ENCODE data around the gene SMC4. TPM values are rescaled to one million over a fixed set of nuclear protein-coding genes. Genes with fewer than 3 reads are reported as not detected.
"Not testable (repeated sequence)": the region's sequence is repeated elsewhere in the genome, so short reads cannot be mapped to it uniquely, and the experiment has no call there.

Gene SMC4
- total and polyA plus RNA-seq, 11 donors = 14.0 to 27.3 (median 18.4) TPM

- Histone ChIP-seq H3K9me3 (peaks cover 0 to 7% (median 0%) of the 10 kb centered on the region in 12 donors), H3K27ac (no peak overlapping the region), H3K4me1 (peaks cover 0 to 19% (median 8%) of the 10 kb centered on the region in 12 donors), H3K4me3 (no peak overlapping the region), H3K27me3 (peaks cover 0 to 23% (median 8%) of the 10 kb centered on the region in 9 donors), H3K36me3 (no peaks in the 10 kb centered on the region)
- ATAC-seq (no peak), DNase-seq (no peak)
- WGBS, 4 donors = 85 to 94% (median 88%) methylated on average over 4 of the region's 4 CpGs
- intact Hi-C loops (cut with DNase I) = no loop called here
- TF ChIP-seq POLR2A (IDR thresholded peaks at IDR 0.05) = no peak
Observed at GRCh38 chr3:160451602-160452001, 52.2 kb downstream of the SMC4 start.

DNA sequence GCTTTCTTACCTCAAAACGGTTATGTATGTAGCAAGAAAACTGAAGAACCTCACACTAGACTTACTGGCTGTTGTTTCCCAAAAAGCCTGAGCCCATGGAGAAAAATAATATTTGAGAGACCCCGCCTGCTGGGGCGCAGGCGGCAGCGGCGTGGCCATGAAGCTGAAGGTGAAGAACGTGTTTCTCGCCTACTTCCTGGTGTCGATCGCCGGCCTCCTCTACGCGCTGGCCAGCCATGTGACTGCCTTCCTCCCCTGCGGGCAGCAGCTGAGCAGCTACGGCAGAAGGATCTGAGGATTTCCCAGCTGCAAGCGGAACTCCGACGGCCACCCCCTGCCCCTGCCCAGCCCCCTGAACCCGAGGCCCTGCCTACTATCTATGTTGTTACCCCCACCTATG is 52.8 kb downstream of the SMC4 start:
- ATAC-seq = not testable (repeated sequence)
- WGBS, 4 donors = 96 to 98% (median 97%) methylated on average over 13 to 19 of the region's 19 CpGs

DNA sequence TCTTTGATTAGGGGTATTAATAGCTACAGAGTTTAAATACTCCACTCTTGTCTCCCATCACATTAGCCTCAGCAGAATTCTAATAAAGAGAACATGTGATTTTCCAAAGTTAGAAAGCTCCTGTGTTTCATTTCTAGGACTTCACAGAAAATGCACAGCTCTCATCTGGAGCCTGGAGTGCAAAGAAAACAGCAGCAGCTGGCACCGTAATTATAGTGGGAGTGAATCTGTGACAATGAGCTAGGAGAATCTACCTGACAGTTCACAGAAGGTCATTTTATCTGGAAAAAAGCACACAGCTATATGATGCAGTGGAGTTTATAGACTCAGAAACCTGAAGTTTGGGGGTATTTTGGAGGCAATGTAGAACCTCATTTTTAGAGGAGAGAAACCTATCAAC is 55.5 kb downstream of the SMC4 start:
- intact Hi-C loops (cut with DNase I) = no loop called here
- no peak for ATAC-seq

More for the DNA sequence above, 52.8 kb downstream of the SMC4 start:
- H3K9me3 ChIP-seq; H3K36me3 ChIP-seq; H3K27ac ChIP-seq; DNase-seq; H3K4me3 ChIP-seq; intact Hi-C loops (cut with DNase I): not testable (repeated sequence)
- Histone ChIP-seq H3K4me1 (peaks cover 0 to 19% (median 8%) of the 10 kb centered on the region in 12 donors), H3K27me3 (peaks cover 0 to 23% (median 8%) of the 10 kb centered on the region in 9 donors)

GRCh38 chr3:160455846-160456245 is 56.4 kb downstream of the SMC4 start:
- Histone ChIP-seq H3K27me3 (no peaks in the 10 kb centered on the region), H3K4me1 (no peaks in the 10 kb centered on the region), H3K4me3 (no peak overlapping the region), H3K9me3 (no peaks in the 10 kb centered on the region), H3K27ac (no peak overlapping the region), H3K36me3 (no peaks in the 10 kb centered on the region)
- DNase-seq = no peak
- no peak for ATAC-seq
- no peak for TF ChIP-seq POLR2A (IDR thresholded peaks at IDR 0.05)
- TF ChIP-seq, protein P1, sequence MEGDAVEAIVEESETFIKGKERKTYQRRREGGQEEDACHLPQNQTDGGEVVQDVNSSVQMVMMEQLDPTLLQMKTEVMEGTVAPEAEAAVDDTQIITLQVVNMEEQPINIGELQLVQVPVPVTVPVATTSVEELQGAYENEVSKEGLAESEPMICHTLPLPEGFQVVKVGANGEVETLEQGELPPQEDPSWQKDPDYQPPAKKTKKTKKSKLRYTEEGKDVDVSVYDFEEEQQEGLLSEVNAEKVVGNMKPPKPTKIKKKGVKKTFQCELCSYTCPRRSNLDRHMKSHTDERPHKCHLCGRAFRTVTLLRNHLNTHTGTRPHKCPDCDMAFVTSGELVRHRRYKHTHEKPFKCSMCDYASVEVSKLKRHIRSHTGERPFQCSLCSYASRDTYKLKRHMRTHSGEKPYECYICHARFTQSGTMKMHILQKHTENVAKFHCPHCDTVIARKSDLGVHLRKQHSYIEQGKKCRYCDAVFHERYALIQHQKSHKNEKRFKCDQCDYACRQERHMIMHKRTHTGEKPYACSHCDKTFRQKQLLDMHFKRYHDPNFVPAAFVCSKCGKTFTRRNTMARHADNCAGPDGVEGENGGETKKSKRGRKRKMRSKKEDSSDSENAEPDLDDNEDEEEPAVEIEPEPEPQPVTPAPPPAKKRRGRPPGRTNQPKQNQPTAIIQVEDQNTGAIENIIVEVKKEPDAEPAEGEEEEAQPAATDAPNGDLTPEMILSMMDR (IDR thresholded peaks at IDR 0.05) = no peak
- intact Hi-C loops (cut with DNase I) = no loop called here
- WGBS, 4 donors = 81 to 98% (median 88%) methylated on average over 3 of the region's 3 CpGs

More for the DNA sequence above, 55.5 kb downstream of the SMC4 start:
- TF ChIP-seq POLR2A (IDR thresholded peaks at IDR 0.05) = no peak
- TF ChIP-seq, protein P1 (IDR thresholded peaks at IDR 0.05) = no peak
- Histone ChIP-seq H3K4me1 (peaks cover 0 to 6% (median 3%) of the 10 kb centered on the region in 12 donors), H3K9me3 (peaks cover 0 to under 1% (median 0%) of the 10 kb centered on the region in 12 donors), H3K4me3 (no peak overlapping the region), H3K27ac (no peak overlapping the region), H3K36me3 (no peaks in the 10 kb centered on the region), H3K27me3 (peaks cover 0 to 4% (median 0%) of the 10 kb centered on the region in 9 donors)
- DNase-seq = no peak
- WGBS, 4 donors = 50 to 79% (median 64%) methylated on average over 1 of the region's 1 CpG

GRCh38 chr3:160458151-160458550 is 58.7 kb downstream of the SMC4 start:
- Histone ChIP-seq H3K27me3 (no peaks in the 10 kb centered on the region), H3K4me3 (no peak overlapping the region), H3K36me3 (no peaks in the 10 kb centered on the region), H3K27ac (no peak overlapping the region), H3K9me3 (no peaks in the 10 kb centered on the region), H3K4me1 (no peaks in the 10 kb centered on the region)
- ATAC-seq (no peak), DNase-seq (no peak)
- intact Hi-C loops (cut with DNase I) = no loop called here
- 60 to 85% (median 69%) methylated on average over 4 of the region's 4 CpGs for WGBS, 4 donors
- TF ChIP-seq POLR2A (IDR thresholded peaks at IDR 0.05) = no peak
- TF ChIP-seq, protein P1 (IDR thresholded peaks at IDR 0.05) = no peak

All from heart left ventricle (tissue), 16 donors.